ENCODE results near the gene AURKB. TPM values are rescaled to one million over a fixed set of nuclear protein-coding genes. Genes with fewer than 3 reads are reported as not detected.
"Not testable (repeated sequence)": the region's sequence is repeated elsewhere in the genome, so short reads cannot be mapped to it uniquely, and the experiment has no call there.

Gene AURKB
- total RNA-seq, 1 donor from 2014 or later, result 1.4 TPM

- ATAC-seq, result peak; percentile 67
- H3K27me3 ChIP-seq, result no peaks in the 10 kb centered on the region
- DNase-seq, result peak; percentile 90
- peak overlapping the region; percentile 69 for H3K4me3 ChIP-seq
- peaks cover 20% of the 10 kb centered on the region for H3K4me1 ChIP-seq
- intact Hi-C loops (cut with DNase I), result no loop called here
- H3K36me3 ChIP-seq, result no peaks in the 10 kb centered on the region
- peak overlapping the region; percentile 96 for H3K27ac ChIP-seq
- no peak for TF ChIP-seq CTCF (IDR thresholded peaks at IDR 0.05)
- no peaks in the 10 kb centered on the region for H3K9me3 ChIP-seq
Measured at GRCh38 chr17:8220783-8221662, 10.6 kb upstream of the AURKB start.

- H3K4me3 ChIP-seq; intact Hi-C loops (cut with DNase I); H3K36me3 ChIP-seq; DNase-seq; H3K9me3 ChIP-seq; H3K27me3 ChIP-seq; H3K27ac ChIP-seq; ATAC-seq; H3K4me1 ChIP-seq: not testable (repeated sequence)
Measured at GRCh38 chr17:8214000-8214399, 3.6 kb upstream of the AURKB start.

- ATAC-seq, result peak; percentile 45
- no peak for DNase-seq
- Histone ChIP-seq H3K27ac (no peak overlapping the region), H3K27me3 (no peaks in the 10 kb centered on the region), H3K4me1 (peaks cover 4% of the 10 kb centered on the region), H3K9me3 (no peaks in the 10 kb centered on the region), H3K36me3 (no peaks in the 10 kb centered on the region), H3K4me3 (no peak overlapping the region)
- intact Hi-C loops (cut with DNase I), result no loop called here
- no peak for TF ChIP-seq CTCF (IDR thresholded peaks at IDR 0.05)
Measured at GRCh38 chr17:8212312-8213180, 2.2 kb upstream of the AURKB start.

- Histone ChIP-seq H3K36me3 (no peaks in the 10 kb centered on the region), H3K9me3 (no peaks in the 10 kb centered on the region), H3K27ac (peak overlapping the region; percentile 81), H3K27me3 (no peaks in the 10 kb centered on the region), H3K4me1 (peaks cover 4% of the 10 kb centered on the region), H3K4me3 (peak overlapping the region; percentile 74)
- intact Hi-C loops (cut with DNase I), result no loop called here
- ATAC-seq, result no peak
- TF ChIP-seq CTCF (IDR thresholded peaks at IDR 0.05), result no peak
- DNase-seq, result no peak
Measured at GRCh38 chr17:8210761-8211458, 535 bp upstream of the AURKB start.

GRCh38 chr17:8206536-8206935, 3.8 kb downstream of the AURKB start:
- H3K9me3 ChIP-seq, result no peaks in the 10 kb centered on the region
- peaks cover 4% of the 10 kb centered on the region for H3K4me1 ChIP-seq
- TF ChIP-seq CTCF (IDR thresholded peaks at IDR 0.05), result no peak
- intact Hi-C loops (cut with DNase I), result no loop called here
- H3K4me3 ChIP-seq, result no peak overlapping the region
- no peak for ATAC-seq
- H3K36me3 ChIP-seq, result no peaks in the 10 kb centered on the region
- H3K27me3 ChIP-seq, result no peaks in the 10 kb centered on the region
- no peak for DNase-seq
- no peak overlapping the region for H3K27ac ChIP-seq

Measured in upper lobe of right lung (tissue), 1 donor.